Ovary (tissue), 3 donors: ENCODE data around the gene SLC22A12.

Experiments used
- EP300 ChIP-seq: sonication (generic); formaldehyde crosslinking; IDR thresholded peaks from one replicate; pipeline ENCODE4 v1.6.1; 2017; ENCODE audit warnings: antibody characterized with exemption
- TF ChIP-seq, protein P1 (sequence below), 3 donors: fragments of 450-650 bp in 2 of 3; fragments of 200-600 bp in 1 of 3; IDR thresholded peaks; one replicate each; pipeline versions ENCODE4 v1.5.1 to v1.8.0; 2016 to 2022; ENCODE audit warnings: antibody characterized with exemption in 3 of 3, mild to moderate bottlenecking in 1 of 3
- donor health status: DM: no; HTN: no; CAD: no.

DNA sequence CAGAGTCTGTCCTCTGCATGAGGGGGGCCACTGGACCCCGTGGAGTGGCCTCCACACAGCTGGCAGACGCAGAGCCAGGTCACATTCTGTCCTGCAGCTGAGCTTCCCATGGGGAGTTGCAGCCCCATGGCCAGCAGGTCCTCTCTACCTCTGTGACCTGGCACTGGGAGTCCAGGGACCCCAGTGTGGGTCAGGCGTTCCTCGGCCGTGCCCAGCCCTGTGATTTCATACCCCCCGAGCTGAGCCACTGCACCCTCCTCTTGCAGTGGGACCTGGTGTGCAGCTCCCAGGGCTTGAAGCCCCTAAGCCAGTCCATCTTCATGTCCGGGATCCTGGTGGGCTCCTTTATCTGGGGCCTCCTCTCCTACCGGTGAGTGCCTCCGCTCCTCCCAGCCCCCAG lies 32.2 kb upstream of the SLC22A12 start:
- TF ChIP-seq, protein P1, sequence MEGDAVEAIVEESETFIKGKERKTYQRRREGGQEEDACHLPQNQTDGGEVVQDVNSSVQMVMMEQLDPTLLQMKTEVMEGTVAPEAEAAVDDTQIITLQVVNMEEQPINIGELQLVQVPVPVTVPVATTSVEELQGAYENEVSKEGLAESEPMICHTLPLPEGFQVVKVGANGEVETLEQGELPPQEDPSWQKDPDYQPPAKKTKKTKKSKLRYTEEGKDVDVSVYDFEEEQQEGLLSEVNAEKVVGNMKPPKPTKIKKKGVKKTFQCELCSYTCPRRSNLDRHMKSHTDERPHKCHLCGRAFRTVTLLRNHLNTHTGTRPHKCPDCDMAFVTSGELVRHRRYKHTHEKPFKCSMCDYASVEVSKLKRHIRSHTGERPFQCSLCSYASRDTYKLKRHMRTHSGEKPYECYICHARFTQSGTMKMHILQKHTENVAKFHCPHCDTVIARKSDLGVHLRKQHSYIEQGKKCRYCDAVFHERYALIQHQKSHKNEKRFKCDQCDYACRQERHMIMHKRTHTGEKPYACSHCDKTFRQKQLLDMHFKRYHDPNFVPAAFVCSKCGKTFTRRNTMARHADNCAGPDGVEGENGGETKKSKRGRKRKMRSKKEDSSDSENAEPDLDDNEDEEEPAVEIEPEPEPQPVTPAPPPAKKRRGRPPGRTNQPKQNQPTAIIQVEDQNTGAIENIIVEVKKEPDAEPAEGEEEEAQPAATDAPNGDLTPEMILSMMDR (IDR thresholded peaks at IDR 0.05) = no peak
- TF ChIP-seq EP300 = no peak
